Measurements from ENCODE around the gene NDST1.

NDST1 gene

DNA sequence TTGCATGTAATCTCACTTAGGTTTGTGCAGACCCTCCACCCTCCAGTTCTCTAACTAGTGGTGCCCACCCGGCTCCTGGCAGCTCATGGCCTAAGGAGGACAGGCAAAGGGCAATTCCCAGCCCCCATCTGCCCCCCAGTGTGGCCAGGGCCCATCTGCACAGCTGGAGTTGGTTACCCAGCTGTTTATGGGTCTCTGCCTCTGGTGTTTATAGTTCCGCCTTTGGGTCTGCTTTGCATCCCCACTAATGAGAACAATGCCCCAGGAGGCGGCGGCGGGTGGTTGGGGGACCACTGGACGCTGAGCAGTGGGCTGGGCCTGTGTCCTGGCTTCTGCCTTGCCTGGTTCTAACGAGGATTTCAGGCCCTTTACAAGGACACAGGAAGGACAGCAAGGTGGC, 62.4 kb downstream of the NDST1 start:
- ATAC-seq: no peak
- H3K27me3 Mint-ChIP-seq: no peaks in the 10 kb centered on the region
- no peaks in the 10 kb centered on the region for H3K4me1 Mint-ChIP-seq
- no peak overlapping the region for H3K4me3 Mint-ChIP-seq
- no peak overlapping the region for H3K27ac Mint-ChIP-seq
- no peaks in the 10 kb centered on the region for H3K36me3 Mint-ChIP-seq
- no peaks in the 10 kb centered on the region for H3K9me3 Mint-ChIP-seq

DNA sequence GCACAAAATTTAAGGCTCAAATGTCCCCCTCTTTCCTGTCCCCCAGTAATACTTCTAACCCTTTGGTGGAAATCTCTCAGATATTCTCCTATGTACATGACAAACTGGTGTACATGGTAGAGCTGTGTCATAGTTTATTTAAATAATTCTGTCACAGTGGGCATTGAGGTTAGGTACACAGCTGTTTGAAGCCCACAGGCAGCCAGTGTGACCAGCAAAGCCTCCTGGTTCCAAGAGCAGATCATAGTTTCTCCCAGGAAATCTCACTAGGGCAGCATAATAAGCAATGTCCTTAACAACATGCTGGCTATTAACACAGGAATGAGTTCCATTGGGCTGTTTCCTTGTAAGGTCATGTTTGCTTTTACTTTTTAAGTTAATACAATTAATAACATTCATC, 63.9 kb downstream of the NDST1 start:
- ATAC-seq: no peak
- Mint-ChIP-seq H3K27me3 (no peaks in the 10 kb centered on the region), H3K36me3 (no peaks in the 10 kb centered on the region), H3K4me3 (no peak overlapping the region), H3K4me1 (no peaks in the 10 kb centered on the region), H3K9me3 (no peaks in the 10 kb centered on the region), H3K27ac (no peak overlapping the region)

- Mint-ChIP-seq H3K4me3 (no peak overlapping the region), H3K27me3 (no peaks in the 10 kb centered on the region), H3K36me3 (no peaks in the 10 kb centered on the region), H3K9me3 (no peaks in the 10 kb centered on the region), H3K4me1 (no peaks in the 10 kb centered on the region), H3K27ac (no peak overlapping the region)
- no peak for ATAC-seq
Measured at GRCh38 chr5:150573216-150573615, 65.3 kb downstream of the NDST1 start.

DNA sequence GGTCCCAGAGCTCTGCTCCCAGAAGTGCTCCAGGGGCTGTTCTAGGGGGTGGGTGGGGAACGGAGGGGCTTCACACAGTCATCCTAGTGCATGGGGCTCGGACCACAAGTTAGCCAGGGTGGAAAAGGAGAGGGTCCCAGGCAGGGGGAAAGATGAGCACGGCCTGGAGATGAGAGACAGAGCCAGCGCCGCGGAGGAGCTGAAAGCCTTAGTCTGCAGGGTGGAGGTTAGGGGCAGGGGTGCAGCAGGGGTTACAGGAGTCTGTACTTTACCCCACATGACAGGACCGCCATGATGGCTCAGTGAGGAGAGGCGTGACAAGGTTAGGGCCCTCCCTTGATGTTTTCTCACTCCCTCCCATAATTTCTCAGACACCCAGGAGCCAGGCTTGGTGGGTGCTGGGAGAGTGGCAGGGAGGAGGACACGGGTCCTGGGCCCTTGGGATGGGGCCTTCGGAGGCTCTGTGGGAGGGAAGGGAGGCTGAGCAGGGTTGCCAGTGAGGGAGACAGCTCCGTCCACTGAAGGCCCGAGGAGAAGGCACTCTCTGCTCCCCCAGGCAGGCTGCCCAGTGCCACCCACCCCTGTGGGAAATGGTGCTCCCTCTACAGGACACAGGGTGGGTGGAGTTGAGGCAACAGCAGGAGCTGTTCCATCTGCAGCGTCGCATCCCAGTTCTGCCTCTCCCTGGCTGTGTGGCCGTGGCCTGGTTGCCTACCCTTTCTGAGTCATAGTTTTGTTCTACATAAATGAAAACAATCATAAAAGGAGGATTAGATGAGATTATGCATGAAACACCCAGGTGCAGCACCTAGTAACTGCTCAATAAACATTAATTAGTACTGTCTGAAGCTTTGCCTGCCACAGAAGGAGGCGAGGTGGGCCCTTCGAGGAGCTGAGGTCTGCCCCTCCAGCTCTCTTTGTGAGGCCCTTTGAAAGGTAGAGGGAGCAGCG, 66.2 kb downstream of the NDST1 start:
- H3K36me3 Mint-ChIP-seq: no peaks in the 10 kb centered on the region
- no peak for ATAC-seq
- H3K9me3 Mint-ChIP-seq: no peaks in the 10 kb centered on the region
- no peak overlapping the region for H3K27ac Mint-ChIP-seq
- no peak overlapping the region for H3K4me3 Mint-ChIP-seq
- H3K27me3 Mint-ChIP-seq: no peaks in the 10 kb centered on the region
- H3K4me1 Mint-ChIP-seq: no peaks in the 10 kb centered on the region

DNA sequence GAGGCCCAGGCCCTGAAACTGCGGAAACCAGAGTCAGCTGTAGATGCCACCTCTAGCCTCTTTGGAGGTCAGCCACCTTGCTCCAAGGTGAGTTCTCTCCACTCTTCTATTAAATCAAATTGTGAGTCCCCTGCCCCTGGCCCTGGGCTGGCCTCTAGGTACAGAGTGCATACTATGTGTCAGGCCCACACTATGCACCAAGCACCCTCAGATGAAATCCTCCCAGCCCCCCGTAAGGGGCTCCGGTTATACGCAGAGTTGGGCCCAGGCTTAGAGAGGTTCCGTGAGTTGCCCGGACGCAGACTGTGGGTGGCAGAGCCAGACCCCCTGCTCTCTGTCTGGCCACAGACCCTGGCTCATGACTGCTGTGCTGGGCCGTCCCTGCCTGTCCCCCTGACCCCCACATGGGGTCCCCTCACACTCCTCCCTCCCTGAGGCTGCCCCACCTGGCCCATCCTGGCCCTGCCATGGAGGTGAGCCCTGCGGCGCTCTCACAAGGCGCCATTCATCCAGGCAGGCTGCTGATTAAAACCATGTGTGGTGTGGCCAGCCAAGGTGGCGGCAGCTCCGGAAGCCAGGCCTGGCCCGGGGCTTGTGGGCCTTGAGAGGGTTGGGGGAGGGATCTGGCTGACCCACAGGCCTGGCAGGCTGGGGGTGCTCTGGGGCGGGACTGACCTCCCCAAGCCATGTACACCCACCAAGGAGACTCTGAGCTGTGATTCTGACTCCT, 67.1 kb downstream of the NDST1 start:
- peak; percentile 26 for ATAC-seq
- Mint-ChIP-seq H3K4me3 (no peak overlapping the region), H3K4me1 (no peaks in the 10 kb centered on the region), H3K36me3 (no peaks in the 10 kb centered on the region), H3K27ac (no peak overlapping the region), H3K9me3 (no peaks in the 10 kb centered on the region), H3K27me3 (no peaks in the 10 kb centered on the region)

DNA sequence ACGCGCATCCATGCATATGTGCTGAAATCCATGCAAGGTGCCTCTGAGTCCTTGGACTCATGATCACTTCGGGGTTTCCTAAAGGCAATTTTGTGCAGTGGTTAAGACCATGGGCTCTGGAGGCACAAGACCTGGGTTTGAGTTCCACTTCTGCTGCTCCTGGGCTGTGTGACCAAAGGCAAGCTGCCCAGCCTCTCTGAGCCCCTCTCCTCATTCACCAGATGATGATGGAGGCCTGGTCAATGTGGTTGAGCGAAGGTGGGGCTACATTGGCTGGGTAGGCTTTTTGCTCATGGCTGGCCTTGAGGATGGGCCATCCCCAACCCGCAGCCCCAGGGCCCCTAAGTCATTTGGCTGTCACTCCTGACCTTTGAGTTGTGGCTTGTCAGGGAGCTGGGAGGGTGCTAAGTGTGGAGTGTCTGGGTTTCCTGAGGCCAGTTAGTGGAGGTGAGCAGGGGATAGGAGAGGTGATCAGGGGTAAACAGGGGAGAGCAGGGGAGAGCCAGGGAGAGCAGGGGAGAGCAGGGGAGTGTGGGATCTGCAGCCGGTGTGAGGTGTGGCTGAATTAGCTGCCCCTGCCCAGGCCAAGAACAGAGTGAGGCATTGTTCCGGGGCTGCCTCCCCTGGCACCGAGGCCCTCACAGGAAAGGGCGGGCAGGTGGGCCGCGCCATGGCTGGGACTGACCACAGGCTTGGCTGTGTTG, 68.0 kb downstream of the NDST1 start:
- Mint-ChIP-seq H3K27ac (no peak overlapping the region), H3K4me1 (no peaks in the 10 kb centered on the region), H3K9me3 (no peaks in the 10 kb centered on the region)

GRCh38 chr5:150576449-150576949, 68.6 kb downstream of the NDST1 start:
- Mint-ChIP-seq H3K4me1 (no peaks in the 10 kb centered on the region), H3K27ac (no peak overlapping the region), H3K9me3 (no peaks in the 10 kb centered on the region), H3K4me3 (no peak overlapping the region), H3K36me3 (no peaks in the 10 kb centered on the region), H3K27me3 (peaks cover 12% of the 10 kb centered on the region)
- peak; percentile 34 for ATAC-seq

More for the DNA sequence above, 68.0 kb downstream of the NDST1 start:
- H3K4me3 Mint-ChIP-seq: no peak overlapping the region
- H3K36me3 Mint-ChIP-seq: no peaks in the 10 kb centered on the region
- H3K27me3 Mint-ChIP-seq: peaks cover 8% of the 10 kb centered on the region
- no peak for ATAC-seq

DNA sequence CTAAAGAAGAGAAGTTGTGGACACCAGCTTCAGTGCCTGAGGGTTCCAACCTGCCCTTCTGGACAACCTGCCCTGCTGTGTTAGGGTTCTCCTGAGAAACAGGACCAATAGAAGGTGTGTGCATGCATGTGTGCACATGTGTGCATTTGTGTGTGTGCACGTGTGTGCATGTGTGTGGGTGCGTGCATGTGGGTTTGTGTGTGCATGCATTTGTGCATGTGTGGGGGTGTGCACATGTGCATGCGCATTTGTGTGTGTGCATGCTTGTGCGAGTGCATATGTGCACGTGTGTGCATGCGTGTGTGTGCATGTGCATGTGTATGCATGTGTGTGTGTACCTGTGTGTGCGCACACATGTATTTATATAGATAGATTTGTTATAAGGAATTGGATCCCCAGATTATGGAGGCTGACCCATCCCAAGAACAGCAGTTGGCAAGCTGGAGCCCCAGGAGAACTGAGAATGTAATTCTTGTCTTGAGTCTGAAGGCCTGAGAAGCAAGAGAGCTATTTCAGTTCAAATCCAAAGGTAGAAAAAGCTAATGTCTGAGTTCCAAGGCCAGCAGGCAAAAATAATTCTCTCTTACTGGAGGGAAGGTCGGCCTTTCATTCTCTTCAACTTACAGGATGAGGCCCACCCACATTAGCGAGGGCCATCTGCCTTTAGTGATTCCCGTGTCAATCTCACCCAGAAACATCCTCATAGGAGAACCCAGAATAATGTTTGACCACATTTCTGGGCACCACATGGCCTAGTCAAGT, 69.6 kb downstream of the NDST1 start:
- Mint-ChIP-seq H3K27ac (no peak overlapping the region), H3K27me3 (peaks cover 21% of the 10 kb centered on the region), H3K4me1 (no peaks in the 10 kb centered on the region), H3K36me3 (no peaks in the 10 kb centered on the region), H3K9me3 (no peaks in the 10 kb centered on the region), H3K4me3 (no peak overlapping the region)
- ATAC-seq: no peak

DNA sequence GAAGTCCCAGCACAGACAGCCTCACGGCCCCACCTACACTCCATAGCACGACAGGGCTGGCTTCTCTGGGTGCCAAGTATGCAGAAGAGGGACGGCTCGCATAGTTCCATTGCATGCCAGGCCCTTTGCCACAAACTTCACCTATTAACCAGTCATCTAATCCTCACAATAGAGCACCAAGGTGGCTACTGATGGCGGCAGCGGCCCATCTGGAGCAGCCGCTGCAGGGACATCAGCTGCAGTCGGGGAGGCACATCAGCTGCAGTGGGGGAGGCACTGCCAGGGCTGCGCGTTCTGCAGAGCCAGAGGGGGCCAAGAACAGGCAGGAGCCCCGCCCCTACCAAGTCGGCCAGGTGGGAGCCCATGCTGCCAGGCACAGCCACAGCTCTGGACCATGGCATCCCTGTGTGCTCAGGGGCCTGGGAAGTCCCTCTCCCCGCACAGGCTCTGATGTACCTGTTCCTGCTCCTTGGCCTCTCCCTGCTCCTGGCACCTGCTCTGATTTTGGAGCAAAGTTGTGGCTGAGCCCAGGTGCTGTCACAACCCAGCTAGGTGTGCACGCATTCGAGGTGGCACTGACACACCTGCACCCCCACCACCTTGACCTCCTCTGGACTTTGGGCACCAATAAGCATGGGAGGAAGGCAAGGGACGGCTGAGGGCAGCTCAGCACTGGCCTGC, 71.0 kb downstream of the NDST1 start:
- H3K36me3 Mint-ChIP-seq: no peaks in the 10 kb centered on the region
- no peak overlapping the region for H3K4me3 Mint-ChIP-seq
- no peak overlapping the region for H3K27ac Mint-ChIP-seq
- H3K9me3 Mint-ChIP-seq: no peaks in the 10 kb centered on the region
- H3K4me1 Mint-ChIP-seq: no peaks in the 10 kb centered on the region
- no peak for ATAC-seq
- peaks cover 21% of the 10 kb centered on the region for H3K27me3 Mint-ChIP-seq

DNA sequence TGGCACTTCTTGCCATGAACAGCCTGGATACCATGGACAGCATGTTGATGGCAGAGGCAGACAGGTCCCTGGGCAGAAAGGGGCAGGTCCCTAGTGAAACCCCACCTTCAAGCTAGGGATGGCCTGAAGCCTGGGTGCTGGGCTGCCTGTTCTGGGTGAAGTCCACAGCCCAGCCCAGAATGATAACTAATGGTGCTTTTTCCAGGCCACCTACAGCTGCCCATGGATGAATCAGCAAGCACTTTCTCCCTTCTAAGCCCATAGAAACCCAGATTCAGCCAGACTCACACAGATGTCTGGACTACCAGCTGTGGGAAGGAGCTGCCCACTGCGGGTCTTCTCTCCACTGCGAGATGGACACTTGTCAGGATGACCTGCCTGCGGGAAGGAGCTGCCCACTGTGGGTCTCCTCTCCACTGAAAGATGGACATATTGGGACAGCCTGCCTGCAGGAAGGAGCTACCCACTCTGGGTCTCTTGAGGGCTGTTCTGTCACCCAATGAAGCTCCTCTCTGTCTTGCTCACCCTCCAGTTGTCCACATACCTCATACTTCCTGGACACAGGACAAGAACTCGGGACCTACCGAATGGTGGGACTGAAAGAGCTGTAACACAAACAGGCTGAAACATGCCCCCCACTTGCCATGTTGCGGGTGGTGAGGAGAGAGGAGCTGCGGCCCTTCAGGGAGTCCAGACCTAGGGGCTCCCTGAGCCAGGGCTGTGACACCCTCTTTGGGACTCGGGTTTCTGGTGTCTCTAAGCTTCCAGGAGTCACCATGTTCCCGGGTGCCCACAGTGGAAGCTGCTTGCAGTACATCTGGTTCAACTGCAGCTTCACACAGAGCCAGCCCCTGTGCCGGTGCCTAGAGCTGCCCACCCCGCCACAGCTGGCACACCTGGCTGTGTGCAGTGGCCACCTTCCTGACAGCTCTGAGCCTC, 71.8 kb downstream of the NDST1 start:
- H3K4me1 Mint-ChIP-seq: no peaks in the 10 kb centered on the region
- peaks cover 21% of the 10 kb centered on the region for H3K27me3 Mint-ChIP-seq
- H3K27ac Mint-ChIP-seq: no peak overlapping the region
- no peak overlapping the region for H3K4me3 Mint-ChIP-seq
- H3K36me3 Mint-ChIP-seq: no peaks in the 10 kb centered on the region
- no peak for ATAC-seq
- H3K9me3 Mint-ChIP-seq: no peaks in the 10 kb centered on the region

DNA sequence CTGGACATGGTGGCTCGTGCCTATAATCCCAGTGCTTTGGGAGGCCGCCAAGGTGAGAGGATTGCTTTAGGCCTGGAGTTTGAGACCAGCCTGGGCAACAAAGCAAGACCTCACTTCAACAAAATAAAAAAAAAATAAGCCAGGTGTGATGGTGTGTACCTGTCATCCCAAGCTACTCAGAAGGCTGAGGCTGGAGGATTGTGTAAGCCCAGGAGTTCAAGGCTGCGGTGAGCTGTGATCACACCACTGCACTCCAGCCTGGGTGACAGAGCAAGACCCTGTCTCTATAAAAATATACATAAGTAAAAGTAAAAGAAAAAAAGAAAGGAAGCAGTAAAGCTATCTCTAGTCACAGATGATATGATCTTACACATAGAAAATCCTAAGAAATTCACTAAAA, 73.0 kb downstream of the NDST1 start:
- Mint-ChIP-seq H3K4me1 (no peaks in the 10 kb centered on the region), H3K36me3 (no peaks in the 10 kb centered on the region), H3K27me3 (peaks cover 21% of the 10 kb centered on the region), H3K9me3 (no peaks in the 10 kb centered on the region), H3K27ac (no peak overlapping the region), H3K4me3 (no peak overlapping the region)
- ATAC-seq: no peak

DNA sequence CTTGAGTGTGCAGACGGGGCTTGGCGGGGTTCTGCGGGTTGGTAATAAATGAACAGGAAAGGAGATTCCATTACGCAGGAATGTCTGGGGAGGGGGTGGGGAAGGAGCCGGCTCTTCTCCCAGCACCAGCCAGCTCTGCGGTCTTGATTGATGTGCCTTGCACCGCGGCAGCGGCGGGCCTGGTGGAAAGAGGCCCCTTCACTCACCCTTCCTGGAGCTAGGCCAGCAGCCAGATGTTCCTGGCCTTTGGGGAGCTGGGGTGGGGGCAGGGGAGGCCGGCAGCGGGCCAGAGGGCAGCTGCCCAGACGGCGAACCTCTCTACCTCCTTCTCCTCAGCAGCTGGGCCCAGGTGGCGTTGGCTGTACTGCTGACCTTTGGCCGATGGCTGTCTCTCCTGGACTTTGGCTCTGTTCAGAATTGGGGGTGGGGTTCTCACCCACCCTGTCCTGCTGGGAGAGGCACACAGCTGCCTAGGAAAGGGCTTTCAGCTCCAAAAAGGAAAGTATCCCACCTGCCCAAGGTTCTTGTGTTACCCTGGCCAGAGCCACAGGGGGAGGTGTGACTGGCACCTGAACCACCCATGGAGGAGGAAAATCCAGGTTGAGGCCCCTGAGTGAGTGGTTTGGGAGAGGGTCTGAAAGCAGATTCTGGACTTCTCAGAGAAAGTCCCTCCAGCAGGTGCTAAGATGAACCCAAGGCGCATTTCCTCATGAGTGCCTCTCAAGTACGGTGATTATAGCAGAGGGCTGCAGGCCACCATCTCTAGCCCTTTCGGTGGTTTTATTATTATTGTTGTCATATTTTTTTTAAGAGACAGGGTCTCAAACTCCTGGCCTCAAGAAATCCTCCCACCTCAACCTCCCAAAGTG, 74.5 kb downstream of the NDST1 start:
- Mint-ChIP-seq H3K4me1 (no peaks in the 10 kb centered on the region), H3K36me3 (no peaks in the 10 kb centered on the region), H3K27me3 (peaks cover 21% of the 10 kb centered on the region), H3K27ac (no peak overlapping the region), H3K4me3 (no peak overlapping the region), H3K9me3 (no peaks in the 10 kb centered on the region)
- ATAC-seq: no peak

Measured in stimulated activated memory B cell treated with anti-CD40 and anti-IgM and Interleukin-4, amounts not matched to agents 10 μg/mL and 1 μg/mL and 100 μg/mL, for 72 hours (primary cell).